Endometrial microvascular endothelial cells (primary cell): Measurements from ENCODE around the gene XKR8. TPM values are rescaled to one million over a fixed set of nuclear protein-coding genes. Genes with fewer than 3 reads are reported as not detected.

Source experiments
- in situ Hi-C: cut with HindIII; loops from 2 replicates; pipeline ENCODE4 v1.10.0; 2017; ENCODE audit warnings: low sequenced_read_pairs, low pct_unique_long_range_greater_than_20kb; ENCODE audit errors: inconsistent ontology term
- total RNA-seq: library from RNA; depleted of rRNA; stranded (reverse); fragments of >200 nt; gene quantifications from one replicate; pipeline ENCODE4 v1.2.3, GENCODE V29; 2015; ENCODE audit errors: inconsistent ontology term

Gene XKR8
- total RNA-seq, result 14.5 TPM

- in situ Hi-C loops, result no loop called here
These were observed at the start of gene XKR8 for GRCh38 chr1:27959792-27960603. TSS of gene XKR8 (plus strand) at chr1:27959973. CDS start at chr1:27960070, 97 bp downstream.

- in situ Hi-C loops, result no loop called here
These were observed 47.3 kb upstream of the XKR8 start for GRCh38 chr1:27912429-27912828.

- in situ Hi-C loops, result no loop called here
These were observed 44.6 kb upstream of the XKR8 start for GRCh38 chr1:27915082-27915575.

- in situ Hi-C loops, result no loop called here
These were observed 37.5 kb upstream of the XKR8 start for GRCh38 chr1:27922272-27922671.

- in situ Hi-C loops, result no loop called here
These were observed 31.4 kb upstream of the XKR8 start for GRCh38 chr1:27928216-27928954.

GRCh38 chr1:27931184-27931583 lies 28.6 kb upstream of the XKR8 start:
- in situ Hi-C loops, result no loop called here

- in situ Hi-C loops, result no loop called here
These were observed 28.0 kb upstream of the XKR8 start for GRCh38 chr1:27931759-27932158.

GRCh38 chr1:27934818-27935549 lies 24.8 kb upstream of the XKR8 start, which contains the start of gene SMPDL3B:
TSS of gene SMPDL3B (plus strand) at chr1:27935000. CDS start at chr1:27935184, 184 bp downstream.
- in situ Hi-C loops, result no loop called here

GRCh38 chr1:27935721-27936120 lies 24.1 kb upstream of the XKR8 start:
- in situ Hi-C loops, result no loop called here

- in situ Hi-C loops, result no loop called here
These were observed 23.4 kb upstream of the XKR8 start for GRCh38 chr1:27936370-27936769.

GRCh38 chr1:27937524-27937836 lies 22.3 kb upstream of the XKR8 start:
- in situ Hi-C loops, result no loop called here

- in situ Hi-C loops, result no loop called here
These were observed 21.3 kb upstream of the XKR8 start for GRCh38 chr1:27938488-27938887.

GRCh38 chr1:27940297-27940696 lies 19.5 kb upstream of the XKR8 start:
- in situ Hi-C loops, result no loop called here

- in situ Hi-C loops, result no loop called here
These were observed 18.8 kb upstream of the XKR8 start for GRCh38 chr1:27940870-27941560.

GRCh38 chr1:27941671-27942540 lies 17.9 kb upstream of the XKR8 start:
- in situ Hi-C loops, result no loop called here

- in situ Hi-C loops, result no loop called here
These were observed 14.8 kb upstream of the XKR8 start for GRCh38 chr1:27945020-27945419.

GRCh38 chr1:27949027-27949426 lies 10.7 kb upstream of the XKR8 start:
- in situ Hi-C loops, result no loop called here

- in situ Hi-C loops, result no loop called here
These were observed 8.4 kb upstream of the XKR8 start for GRCh38 chr1:27951396-27951795.
